ENCODE data around the gene KRT79.
"Not testable (repeated sequence)": the region's sequence is repeated elsewhere in the genome, so short reads cannot be mapped to it uniquely, and the experiment has no call there.

Gene KRT79

GRCh38 chr12:52860102-52860823 lies 26.2 kb upstream of the KRT79 start:
- no peak for DNase-seq

DNA sequence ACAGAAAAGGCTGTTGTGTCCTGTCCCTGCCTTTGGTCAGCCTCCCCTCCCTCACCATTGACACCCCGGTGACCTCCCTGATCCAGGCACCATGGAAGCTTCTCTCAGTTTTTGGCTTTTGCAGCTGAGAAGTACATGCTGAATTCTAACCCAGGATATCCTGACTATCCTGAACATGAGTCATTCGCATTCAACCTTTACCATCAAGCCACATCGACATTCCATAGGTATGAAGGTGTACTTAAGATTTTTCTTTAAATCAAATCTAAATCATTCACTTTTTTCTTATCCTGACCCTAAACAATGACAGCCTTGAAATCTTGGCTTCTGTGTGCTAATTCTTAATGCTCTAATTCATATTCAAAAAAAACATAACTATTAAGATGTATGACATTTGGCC lies 23.4 kb upstream of the KRT79 start:
- DNase-seq, result no peak

DNA sequence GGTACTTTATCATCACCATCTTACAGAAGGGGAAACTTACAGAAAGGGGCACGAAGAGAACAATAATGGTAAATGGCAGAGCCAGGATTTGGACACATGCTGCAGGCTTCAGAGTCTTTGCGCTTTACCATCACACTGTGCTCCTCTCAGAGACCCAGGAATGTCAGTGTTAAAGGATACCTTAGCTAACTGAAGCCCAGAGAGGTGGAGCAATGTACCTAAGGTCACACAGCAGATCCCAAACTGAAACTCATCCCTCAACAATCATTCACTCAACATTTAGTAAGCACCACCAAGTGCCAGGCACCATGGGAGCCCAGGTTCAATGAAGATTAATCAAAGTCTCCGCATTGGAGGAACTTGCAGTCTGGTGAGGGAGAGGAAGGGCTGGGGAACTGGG lies 22.7 kb upstream of the KRT79 start:
- DNase-seq, result no peak

GRCh38 chr12:52856077-52856476 lies 22.0 kb upstream of the KRT79 start:
- DNase-seq, result not testable (repeated sequence)

DNA sequence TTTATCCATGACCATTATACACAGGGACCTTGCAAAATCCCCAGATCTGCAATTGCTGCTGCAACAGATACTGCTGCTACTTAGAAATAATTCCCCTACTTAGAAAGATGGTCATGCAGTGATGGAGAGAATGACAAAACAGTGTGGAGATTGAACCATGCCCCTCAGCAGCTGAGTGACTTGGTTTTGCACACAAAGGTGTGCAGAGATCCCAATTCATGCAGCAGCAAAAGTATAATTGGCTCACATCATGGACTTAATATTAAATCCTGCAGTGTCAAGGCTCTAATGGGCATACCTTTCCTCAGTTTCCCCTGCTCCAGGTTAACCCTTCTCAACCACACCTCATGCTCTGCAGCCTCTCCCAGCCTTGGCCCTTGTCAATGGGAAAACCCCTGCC lies 17.7 kb upstream of the KRT79 start:
- no peak for DNase-seq

GRCh38 chr12:52850681-52851080 lies 16.6 kb upstream of the KRT79 start:
- DNase-seq, result no peak

GRCh38 chr12:52849511-52849910 lies 15.4 kb upstream of the KRT79 start:
- no peak for DNase-seq

GRCh38 chr12:52848661-52849255 lies 14.6 kb upstream of the KRT79 start, which contains the start of gene KRT78:
Gene KRT78, minus strand, starts transcription at chr12:52848994. Its CDS starts 64 bp downstream, at chr12:52848930.
- no peak for DNase-seq

GRCh38 chr12:52847335-52848102 lies 13.4 kb upstream of the KRT79 start:
- no peak for DNase-seq

- DNase-seq, result no peak
Observed at GRCh38 chr12:52846356-52846970, 12.4 kb upstream of the KRT79 start.

- DNase-seq, result no peak
Observed at GRCh38 chr12:52845946-52846345, 11.8 kb upstream of the KRT79 start.

DNA sequence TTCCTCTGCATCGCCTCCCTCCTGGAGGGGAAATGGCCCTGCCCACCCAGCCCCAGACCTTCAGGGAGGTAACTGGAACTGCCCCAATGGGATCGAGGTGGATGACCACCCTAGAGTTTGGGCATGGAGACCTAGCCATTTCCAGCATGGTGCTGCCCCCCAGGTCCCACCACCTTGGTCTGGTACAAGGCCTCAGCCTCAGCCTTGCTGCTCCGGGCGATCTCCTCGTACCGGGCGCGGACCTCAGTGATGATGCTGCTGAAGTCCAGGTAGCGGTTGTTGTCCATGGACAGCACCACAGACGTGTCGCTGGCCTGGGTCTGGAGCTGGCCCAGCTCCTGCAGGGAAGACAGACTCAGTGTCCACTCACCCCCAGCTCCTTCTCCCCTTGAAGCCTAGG lies 10.3 kb upstream of the KRT79 start:
- no peak for DNase-seq

DNA sequence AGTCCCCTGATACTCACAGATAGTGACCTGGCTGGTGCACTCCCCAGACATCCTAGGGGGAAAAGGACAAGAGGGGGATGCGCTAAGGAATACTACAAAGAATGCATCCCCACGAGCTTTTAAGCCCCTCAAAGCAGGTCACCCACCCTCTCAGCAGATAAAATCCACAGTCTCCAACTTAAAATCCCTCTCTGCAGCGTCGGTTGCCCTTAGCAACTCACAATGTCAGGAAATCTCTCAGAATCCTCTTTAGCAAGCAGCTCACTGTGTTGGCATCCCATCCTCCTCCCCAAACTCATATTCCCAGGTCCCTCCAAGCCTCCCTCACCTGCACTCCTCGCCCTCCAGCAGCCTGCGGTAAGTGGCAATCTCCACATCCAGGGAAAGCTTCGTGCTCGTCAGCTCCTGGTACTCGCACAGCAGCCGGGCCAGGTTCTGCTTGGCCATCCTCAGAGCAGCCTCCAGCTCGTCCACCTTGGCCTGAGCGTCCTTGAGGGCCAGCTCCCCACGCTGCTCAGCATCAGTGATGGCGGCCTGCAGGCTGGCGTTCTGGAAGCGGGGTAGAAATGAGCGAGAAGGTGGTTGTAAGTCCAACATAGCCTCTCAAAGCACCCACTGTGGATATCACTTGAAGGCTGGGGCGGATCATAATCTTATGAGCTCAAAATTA lies 5.5 kb upstream of the KRT79 start:
- no peak for DNase-seq

DNA sequence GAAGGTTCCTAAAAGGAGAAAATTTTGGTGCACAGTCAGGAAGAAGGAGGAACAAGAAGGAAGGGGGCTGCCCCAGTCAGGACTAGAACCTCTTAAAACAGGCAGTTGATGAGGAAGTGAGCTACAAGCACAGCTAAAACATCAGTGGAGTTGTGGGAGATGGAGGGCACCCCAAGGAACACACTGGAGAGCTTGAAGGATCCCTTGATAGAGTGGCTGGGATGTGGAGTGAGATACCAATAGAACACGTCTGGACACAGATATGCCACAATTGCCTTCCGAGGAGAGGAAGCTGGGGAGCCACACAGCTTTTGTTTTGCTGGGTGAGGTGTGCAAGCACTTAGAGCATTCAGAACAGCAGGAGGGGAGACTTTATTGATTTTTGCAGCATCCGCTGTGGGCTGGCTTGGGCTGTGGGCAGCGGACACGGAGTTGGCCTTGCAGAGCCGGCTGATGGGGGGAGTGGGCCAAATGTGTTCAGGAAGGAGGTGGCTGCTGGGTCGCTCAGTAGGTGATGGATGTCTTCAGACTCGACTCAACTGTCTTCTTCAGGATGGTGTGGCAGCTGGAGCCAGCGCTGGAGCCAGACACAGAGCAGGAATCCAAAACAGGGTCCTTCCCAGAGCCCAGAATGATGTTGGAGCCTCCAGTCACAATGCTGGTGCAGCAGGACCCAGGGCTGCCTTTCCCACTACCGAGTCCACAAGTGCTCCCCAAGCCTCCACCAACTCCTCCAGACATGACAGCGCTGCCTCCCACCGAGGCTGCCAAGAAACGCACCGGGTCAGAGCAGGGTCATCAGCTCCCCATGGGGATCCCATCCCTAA lies 4.7 kb upstream of the KRT79 start:
- DNase-seq, result no peak

DNA sequence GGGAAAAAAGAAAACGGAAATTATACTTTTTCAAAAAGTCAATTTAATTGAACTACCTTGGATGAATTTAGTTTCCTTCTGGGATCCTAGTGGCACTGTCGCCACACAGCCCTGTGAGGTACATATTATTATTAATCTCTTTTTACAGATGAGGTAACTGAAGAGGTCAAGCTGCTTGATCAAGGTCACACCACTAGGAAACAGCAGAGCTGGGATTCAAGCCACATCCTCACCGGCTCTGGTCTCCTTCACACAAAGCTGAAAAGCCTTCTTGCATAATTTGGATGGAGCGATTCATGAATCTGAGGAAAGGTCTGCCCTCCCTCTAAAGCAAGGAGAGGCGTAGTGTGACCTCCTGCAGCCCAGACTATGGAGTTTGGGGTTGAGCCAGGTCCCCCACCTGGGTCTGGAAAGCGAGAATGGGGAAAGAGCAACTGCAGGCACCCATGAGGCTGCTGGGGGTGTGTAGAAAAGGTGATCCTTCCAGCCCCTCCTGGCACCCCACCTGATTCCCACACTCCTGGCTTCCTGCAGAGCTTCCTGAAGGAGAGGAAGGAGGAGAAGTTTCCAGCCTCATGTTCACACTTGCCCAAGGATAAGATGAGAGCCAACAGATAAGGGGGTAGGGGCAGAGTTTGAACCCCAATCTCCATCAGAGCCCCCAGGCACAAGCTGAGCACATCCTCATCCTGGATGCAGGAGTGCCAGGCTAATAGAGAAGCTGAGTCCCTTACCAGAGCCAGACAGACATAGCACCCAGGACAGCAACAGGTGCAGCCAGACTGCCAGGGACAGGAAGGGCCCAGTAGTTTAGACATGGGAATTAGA lies 3.9 kb upstream of the KRT79 start:
- no peak for DNase-seq

- no peak for DNase-seq
Observed at GRCh38 chr12:52837413-52837741, 3.3 kb upstream of the KRT79 start.

DNA sequence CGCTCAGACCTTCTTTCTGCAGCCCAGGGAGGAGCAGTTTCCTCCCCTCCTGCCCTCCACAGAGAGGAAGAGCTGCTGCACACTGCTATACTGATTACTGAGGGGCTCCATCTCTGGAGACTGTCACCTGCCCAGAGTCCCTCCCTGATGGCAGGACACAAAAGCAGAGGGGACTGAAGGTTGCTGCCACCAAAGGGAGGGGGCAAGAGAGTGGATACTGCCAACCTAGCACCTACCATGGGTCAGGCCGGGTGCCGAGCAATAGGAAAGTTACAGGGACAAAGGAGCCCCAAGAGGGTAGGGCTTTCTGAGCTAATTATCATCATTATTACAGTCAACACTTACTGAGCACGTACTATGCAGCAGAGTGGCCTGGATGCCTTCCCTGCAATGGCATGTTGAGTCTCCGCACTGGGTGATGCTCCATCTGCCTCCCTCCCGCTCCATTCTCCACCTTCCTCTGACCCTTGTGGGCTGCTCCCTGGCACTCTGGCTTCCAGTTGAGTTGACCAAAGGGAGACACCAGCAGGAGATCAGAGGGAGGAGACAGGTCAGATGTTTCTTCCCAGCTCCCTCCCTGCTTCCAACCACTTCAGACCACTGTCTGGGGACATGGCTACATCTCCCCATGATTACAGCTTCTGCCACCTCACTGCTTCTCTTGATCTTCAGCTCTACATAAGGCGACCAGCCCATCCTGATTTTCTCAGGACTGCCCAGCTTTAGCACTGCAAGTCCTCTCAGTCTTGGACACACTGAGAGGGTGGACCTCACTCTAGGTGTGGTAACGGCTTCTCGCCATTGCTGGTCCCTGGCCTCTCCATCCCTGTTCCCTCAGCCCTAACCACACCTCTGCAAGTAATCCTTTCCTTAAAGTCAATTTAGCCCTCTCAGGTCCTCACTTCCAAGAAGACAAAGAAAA lies 2.6 kb upstream of the KRT79 start:
- DNase-seq, result no peak

DNA sequence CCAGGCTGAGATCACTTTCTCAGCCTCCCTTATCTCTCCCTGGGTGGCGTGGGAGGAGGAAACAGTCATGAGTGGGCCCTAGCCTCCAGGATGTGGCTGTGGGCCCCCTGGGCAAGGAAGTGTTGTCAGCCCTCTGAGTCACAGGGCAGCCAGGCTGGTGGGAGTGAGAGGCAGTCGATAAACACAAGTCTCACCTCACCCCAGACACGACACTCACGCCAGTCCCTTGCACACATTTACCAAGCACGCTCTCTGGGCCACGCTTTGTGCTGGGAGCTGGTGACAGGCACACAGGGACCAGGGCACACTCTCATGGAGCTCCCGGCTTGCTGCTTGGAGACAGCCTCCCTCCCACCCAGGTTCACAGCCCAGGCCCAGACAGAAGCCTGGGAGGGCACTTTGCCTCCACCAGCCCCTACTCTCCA lies 1.9 kb upstream of the KRT79 start:
- no peak for DNase-seq

DNA sequence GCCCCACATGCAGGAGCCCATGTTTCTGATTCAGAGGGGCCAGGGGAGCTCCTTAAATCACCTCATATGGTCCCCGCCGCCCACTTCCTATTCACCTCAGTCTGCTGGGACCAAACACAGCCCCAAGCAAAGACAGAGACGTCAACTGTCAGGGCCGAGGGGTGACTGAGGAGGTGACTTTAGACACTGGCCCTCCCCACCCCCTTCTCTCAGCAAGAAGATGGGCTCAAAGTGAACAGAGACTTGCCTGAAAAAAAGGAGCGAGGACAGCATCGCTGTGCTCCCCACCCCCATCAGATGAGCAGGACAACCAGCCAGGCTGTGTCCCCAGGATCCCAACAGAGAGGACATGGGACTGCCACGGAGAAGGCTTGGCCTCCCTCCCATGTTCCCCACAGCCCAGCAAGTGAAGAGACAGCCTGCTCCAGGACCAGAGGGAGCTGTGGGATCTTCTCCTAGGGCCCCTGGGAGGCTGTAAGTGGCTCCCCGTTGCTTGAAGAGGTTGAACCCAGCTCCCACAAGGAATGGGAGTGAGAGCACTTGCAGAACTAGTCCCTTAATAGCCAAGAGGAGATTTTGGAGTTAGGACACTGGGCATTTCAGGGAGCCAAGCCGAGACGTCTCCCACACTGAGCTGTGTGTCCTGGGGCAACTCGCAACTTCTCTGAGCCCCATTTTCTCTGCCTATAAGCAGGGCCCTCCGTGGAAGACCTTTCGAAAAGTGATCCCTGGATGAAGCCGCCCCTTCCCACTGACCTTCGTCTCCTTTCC lies 1.3 kb upstream of the KRT79 start:
- no peak for DNase-seq

DNA sequence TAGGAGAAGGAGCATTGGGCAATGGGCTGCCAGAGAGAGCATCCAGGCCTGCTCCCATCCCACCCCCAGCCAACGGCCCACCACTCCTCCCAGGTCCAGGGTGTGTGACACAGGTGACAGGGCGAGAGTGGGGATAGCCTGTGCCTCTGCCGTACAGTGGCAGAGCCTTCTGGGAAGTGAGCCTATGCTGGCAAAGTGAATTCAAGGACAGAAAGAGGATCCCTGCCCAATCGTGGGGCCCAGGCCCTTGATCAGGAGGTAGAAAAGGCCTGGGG lies 553 bp upstream of the KRT79 start:
- no peak for DNase-seq
